H1 (cell line): ENCODE results near the gene MUC13. TPM values are rescaled to one million over a fixed set of nuclear protein-coding genes. Genes with fewer than 3 reads are reported as not detected.

Experiments
- FOSL1 ChIP-seq: IDR thresholded peaks from 2 replicates; pipeline ENCODE4 v1.6.1; 2011; ENCODE audit warnings: mild to moderate bottlenecking, low read depth, low read length, moderate library complexity; ENCODE audit not compliant: insufficient read depth
- HDAC2 ChIP-seq, 2 experiments: fragments of 300-600 bp in 1 of 2; sonication (generic) in 1 of 2; IDR thresholded peaks; 2 replicates each; pipeline ENCODE4 v1.6.1; 2011 to 2012; ENCODE audit warnings: low read depth in 2 of 2, low read length in 2 of 2, mild to moderate bottlenecking in 2 of 2, moderate library complexity in 2 of 2, borderline replicate concordance in 1 of 2, inconsistent platforms in 1 of 2
- HDAC6 ChIP-seq: IDR thresholded peaks from one replicate; pipeline ENCODE4 v1.7.1; 2012; ENCODE audit warnings: low read depth, mild to moderate bottlenecking, inconsistent platforms, low read length, moderate library complexity
- RAD21 ChIP-seq, 2 experiments: IDR thresholded peaks in 1 of 2; conservative IDR thresholded peaks in 1 of 2; 2 replicates each; pipeline ENCODE4 v1.6.1; 2011; ENCODE audit warnings: low read depth in 2 of 2, low read length in 2 of 2, improper control_type of control experiment in 1 of 2, inconsistent platforms in 1 of 2, mild to moderate bottlenecking in 1 of 2, moderate library complexity in 1 of 2
- SP1 ChIP-seq: IDR thresholded peaks from 2 replicates; pipeline ENCODE4 v1.6.1; 2011; ENCODE audit warnings: low read depth, low read length
- polyA plus RNA-seq, 7 experiments: library from polyadenylated mRNA; depleted of rRNA in 3 of 7; stranded (reverse) in 5 of 7; unstranded in 2 of 7; fragments of >200 nt in 5 of 7; fragments of 200-250 nt in 2 of 7; gene quantifications; 1 replicate in 5 of 7; 2 replicates in 1 of 7; 4 replicates in 1 of 7; pipeline versions ENCODE4 v1.2.1 to v1.2.3, GENCODE V29; 2011 to 2013; ENCODE audit warnings: missing spikeins in 2 of 7, mixed read lengths in 2 of 7
- total RNA-seq: library from RNA; stranded (reverse); fragmentation: NEBNext Ultra II Directional; extraction: Animal tissue kit (Norgen Biotek cat#: 25700); gene quantifications from 2 replicates; pipeline ENCODE4 v1.2.1, GENCODE V29; 2021
- TF ChIP-seq, protein P1 (sequence below), 3 experiments: IDR thresholded peaks; 1 replicate in 2 of 3; 2 replicates in 1 of 3; pipeline versions ENCODE4 v1.5.1 to v1.6.1; 2011; ENCODE audit warnings: low read length in 3 of 3, mild to moderate bottlenecking in 3 of 3, inconsistent platforms in 2 of 3, low read depth in 1 of 3, moderate library complexity in 1 of 3; ENCODE audit not compliant: insufficient read depth in 1 of 3; ENCODE audit errors: control extremely low read depth in 1 of 3

MUC13 gene
- total and polyA plus RNA-seq, 2 of the 8 experiments (the other 6 are each of a cell fraction or from before 2014, with no cell fraction given): not detected

DNA sequence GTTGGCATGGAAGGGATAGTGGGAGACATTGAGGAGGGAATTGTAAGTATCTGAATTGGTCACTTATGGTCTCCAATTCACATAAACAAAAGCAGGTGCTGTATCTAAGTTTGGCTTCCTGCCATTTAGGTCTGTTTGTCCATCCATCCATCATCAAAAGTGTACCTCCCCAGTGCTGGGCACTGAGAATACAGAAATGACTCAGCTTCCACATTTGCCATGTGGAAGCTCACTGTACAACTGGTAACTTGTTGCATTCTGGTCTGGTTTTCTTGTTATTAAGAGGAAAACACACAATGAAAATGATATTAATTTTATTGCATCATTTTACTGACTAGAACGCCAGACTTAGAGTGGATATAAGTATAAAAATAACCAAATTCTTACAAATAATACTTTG lies 30.9 kb upstream of the MUC13 start (continued):
- TF ChIP-seq, protein P1, sequence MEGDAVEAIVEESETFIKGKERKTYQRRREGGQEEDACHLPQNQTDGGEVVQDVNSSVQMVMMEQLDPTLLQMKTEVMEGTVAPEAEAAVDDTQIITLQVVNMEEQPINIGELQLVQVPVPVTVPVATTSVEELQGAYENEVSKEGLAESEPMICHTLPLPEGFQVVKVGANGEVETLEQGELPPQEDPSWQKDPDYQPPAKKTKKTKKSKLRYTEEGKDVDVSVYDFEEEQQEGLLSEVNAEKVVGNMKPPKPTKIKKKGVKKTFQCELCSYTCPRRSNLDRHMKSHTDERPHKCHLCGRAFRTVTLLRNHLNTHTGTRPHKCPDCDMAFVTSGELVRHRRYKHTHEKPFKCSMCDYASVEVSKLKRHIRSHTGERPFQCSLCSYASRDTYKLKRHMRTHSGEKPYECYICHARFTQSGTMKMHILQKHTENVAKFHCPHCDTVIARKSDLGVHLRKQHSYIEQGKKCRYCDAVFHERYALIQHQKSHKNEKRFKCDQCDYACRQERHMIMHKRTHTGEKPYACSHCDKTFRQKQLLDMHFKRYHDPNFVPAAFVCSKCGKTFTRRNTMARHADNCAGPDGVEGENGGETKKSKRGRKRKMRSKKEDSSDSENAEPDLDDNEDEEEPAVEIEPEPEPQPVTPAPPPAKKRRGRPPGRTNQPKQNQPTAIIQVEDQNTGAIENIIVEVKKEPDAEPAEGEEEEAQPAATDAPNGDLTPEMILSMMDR (IDR thresholded peaks at IDR 0.05; ENCODE audit: control extremely low read depth in 1 of 3, insufficient read depth in 1 of 3, low read depth in 1 of 3, low read length in 3 of 3): no peak
- TF ChIP-seq RAD21 (IDR thresholded peaks at IDR 0.05 in 1 of 2, conservative IDR thresholded peaks at IDR 0.05 in 1 of 2; ENCODE audit: low read depth in 2 of 2, low read length in 2 of 2) (no peak), FOSL1 (no peak), HDAC2 (IDR thresholded peaks at IDR 0.05; ENCODE audit: borderline replicate concordance in 1 of 2, low read depth in 2 of 2, low read length in 2 of 2) (no peak), HDAC6 (no peak), SP1 (no peak)
